HL-60/S4 (cell line): ENCODE measurements around the gene TEAD2.
"Not testable (repeated sequence)": the region's sequence is repeated elsewhere in the genome, so short reads cannot be mapped to it uniquely, and the experiment has no call there.

Source experiments
- in situ Hi-C: fragments of 300-500 bp; cut with MboI; formaldehyde crosslinking; loops from 2 replicates; pipeline ENCODE4 v1.14.3; 2022; ENCODE audit warnings: low sequenced_read_pairs

TEAD2 gene

DNA sequence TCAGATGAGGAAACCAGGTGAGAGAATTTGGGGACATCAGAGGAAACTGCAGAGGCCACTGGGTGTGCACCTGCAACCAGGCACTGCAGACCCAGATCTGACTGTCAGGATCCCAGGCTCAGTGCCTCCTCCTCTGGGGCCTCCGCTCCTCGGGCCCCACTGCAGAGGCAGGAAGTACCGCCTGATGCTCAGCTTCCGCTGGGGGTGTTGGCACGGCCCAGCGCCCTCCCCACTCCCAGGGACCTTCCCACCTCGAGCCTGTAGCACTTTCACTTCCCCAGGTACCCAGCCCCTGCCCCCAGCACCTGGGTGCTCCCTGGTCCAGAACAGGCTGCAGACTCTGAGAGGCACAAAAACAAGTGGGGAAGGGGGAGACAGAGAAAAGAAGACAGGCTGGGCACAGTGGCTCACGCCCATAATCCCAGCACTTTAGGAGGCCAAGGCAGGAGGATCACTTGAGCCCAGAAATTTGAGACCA is 28.4 kb downstream of the TEAD2 start:
- in situ Hi-C loops = no loop called here

- in situ Hi-C loops = no loop called here
Observed at GRCh38 chr19:49333418-49333805, 28.8 kb downstream of the TEAD2 start.

GRCh38 chr19:49332691-49333417 is 29.4 kb downstream of the TEAD2 start:
- in situ Hi-C loops = not testable (repeated sequence)

GRCh38 chr19:49331616-49332055 is 30.6 kb downstream of the TEAD2 start:
- in situ Hi-C loops = no loop called here

DNA sequence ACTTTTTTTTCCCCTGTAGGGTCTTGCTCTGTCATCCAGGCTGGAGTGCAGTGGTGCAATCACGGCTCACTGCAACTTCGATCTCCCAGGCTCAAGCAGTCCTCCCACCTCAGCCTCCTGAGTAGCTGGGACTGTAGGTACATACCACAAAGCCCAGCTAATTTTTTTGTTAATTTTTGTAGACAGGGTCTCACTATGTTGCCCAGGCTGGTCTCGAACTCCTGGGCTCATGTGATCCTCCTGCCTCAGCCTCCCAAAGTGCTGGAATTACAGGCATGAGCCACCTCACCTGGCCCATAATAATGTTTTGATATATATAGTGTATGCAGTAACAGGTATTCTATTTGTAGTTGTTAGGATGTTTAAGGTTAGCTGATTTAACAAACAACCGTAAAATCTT is 31.0 kb downstream of the TEAD2 start:
- in situ Hi-C loops = not testable (repeated sequence)

DNA sequence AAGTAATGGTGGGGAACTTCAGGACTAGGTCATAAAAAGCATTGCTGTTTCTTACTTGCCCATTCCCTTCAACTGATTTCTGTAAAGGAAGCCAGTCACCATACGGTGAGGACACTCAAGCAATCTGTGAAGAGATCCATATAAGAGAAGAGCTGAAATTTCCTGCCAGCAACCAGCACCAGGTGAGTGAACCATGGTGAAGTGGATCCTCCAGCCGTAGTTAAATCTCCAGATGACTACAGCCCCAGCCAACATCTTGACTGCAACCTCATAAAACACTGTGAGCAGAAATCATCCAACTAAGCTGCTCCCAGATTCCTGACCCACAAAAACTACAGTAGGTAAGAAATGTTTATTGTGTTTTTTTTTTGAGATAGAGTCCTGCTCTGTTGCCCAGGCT is 33.5 kb downstream of the TEAD2 start:
- in situ Hi-C loops = no loop called here

DNA sequence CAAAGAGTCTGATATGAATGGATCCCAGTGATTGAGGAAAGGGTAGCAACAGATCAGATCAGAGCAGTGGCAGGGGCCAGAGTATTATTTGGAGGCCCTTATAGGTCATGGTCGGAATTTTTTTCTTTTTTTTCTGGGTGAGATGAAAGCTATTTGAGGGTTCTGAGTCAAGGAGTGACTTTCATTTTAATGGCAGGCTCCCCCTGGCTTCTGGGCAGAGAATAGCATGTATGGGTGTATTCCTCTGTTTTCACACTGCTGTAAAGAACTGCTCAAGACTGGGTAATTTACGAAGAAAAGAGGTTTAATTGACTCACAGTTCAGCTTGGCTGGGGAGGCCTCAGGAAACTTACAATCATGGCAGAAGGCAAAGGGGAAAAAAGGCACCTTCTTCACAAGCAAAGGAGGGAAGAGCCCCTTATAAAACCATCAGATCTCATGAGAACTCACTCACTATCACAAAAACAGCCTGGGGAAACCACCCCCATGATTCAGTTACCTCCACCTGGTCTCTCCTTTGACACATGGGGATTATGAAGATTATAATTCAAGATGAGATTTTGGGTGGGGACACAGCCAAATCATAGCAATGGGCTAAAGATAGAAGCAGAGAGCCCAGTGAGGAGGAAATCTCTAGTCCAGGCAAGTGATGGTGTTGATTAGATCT is 34.2 kb downstream of the TEAD2 start:
- in situ Hi-C loops = no loop called here

GRCh38 chr19:49326165-49326704 is 36.0 kb downstream of the TEAD2 start:
- in situ Hi-C loops = no loop called here

DNA sequence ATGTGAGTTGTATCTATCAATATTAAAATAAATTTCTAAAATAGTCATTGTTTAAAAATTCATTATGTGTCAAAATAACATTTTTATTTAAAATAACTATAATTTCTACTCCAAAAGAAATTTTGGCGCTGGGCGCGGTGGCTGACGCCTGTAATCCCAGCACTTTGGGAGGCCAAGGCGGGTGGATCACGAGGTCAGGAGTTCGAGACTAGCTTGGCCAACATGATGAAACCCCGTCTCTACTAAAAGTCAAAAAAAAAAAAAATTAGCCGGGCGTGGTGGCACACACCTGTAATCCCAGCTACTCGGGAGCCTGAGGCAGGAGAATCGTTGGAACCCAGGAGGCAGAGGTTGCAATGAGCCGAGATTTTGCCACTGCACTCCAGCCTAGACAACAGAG is 36.5 kb downstream of the TEAD2 start:
- in situ Hi-C loops = not testable (repeated sequence)

- in situ Hi-C loops = no loop called here
Observed at GRCh38 chr19:49324801-49325576, 37.2 kb downstream of the TEAD2 start, which contains the start of gene SLC6A16. TSS of gene SLC6A16 (minus strand) at chr19:49325191. CDS start at chr19:49311347, 13,844 bp downstream.

GRCh38 chr19:49318296-49318695 is 43.9 kb downstream of the TEAD2 start:
- in situ Hi-C loops = no loop called here

GRCh38 chr19:49316284-49316683 is 45.9 kb downstream of the TEAD2 start:
- in situ Hi-C loops = no loop called here

- in situ Hi-C loops = no loop called here
Observed at GRCh38 chr19:49315111-49315510, 47.1 kb downstream of the TEAD2 start.

- in situ Hi-C loops = no loop called here
Observed at GRCh38 chr19:49309087-49309486, 53.1 kb downstream of the TEAD2 start.

DNA sequence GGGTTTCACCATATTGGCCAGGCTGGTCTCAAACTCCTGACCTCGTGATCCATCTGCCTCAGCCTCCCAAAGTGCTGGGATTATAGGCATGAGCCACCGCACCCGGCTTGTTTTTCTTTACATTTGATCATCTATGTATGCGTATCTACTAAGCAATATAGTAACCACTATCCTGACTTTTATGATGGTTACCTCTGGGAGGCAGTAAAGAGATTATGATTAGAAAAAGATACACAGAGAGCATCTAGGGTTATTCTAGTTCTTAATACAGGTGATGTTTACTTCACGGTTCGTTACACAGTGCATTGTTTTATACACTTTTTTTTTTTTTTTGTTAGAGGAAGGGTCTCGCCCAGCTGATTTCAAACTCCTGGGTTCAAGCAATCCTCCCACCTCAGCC is 55.5 kb downstream of the TEAD2 start:
- in situ Hi-C loops = not testable (repeated sequence)

GRCh38 chr19:49301866-49302252 is 60.4 kb downstream of the TEAD2 start:
- in situ Hi-C loops = no loop called here

DNA sequence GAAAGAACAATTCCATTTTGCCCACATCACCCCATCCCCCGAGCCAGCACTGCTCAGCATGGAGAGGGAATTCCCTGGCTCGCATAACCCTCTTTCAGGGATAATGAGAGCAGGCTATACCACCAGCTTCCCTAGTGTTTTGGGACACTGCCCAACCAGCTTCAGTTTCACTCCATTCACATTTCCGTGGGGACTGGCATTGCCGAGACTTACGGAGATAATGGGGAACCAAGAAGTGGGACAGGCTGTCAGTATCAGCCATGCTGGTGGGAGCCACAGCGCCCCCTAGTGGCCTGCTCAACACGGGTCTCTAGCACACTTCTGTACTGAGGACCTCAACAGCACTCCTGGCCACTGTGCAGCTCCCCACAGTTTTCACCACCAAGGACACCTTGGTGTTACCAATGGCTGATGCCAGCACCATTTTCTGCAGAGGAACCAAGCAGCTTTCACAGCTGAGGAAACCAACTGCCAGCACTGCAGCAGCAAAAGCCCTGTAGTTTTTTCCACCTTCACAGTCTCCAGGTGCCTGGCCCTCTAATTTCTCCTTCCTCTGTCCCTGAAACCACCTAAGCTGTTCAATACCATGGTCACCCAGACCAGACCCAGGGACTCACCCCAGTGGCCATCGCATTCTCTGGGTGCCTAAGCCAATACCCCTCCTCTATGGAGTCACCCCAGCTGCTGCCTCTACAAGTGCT is 60.9 kb downstream of the TEAD2 start:
- in situ Hi-C loops = no loop called here

DNA sequence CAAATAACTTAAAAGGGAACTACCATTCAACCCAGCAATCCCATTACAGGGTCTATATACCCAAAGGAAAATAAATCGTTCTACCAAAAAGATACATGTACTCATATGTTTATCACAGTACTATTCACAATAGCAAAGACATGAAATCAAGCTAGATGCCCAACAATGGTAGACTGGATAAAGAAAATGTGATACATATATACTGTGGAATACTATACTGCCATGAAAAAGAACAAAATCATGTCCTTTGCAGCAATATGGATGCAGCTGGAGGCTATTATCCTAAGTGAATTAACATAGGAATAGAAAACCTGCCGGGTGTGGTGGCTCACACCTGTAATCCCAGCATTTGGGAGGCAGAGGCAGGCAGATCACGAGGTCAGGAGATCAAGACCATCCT is 63.6 kb downstream of the TEAD2 start:
- in situ Hi-C loops = not testable (repeated sequence)

GRCh38 chr19:49297403-49297802 is 64.8 kb downstream of the TEAD2 start:
- in situ Hi-C loops = no loop called here

- in situ Hi-C loops = no loop called here
Observed at GRCh38 chr19:49295208-49295880, 66.9 kb downstream of the TEAD2 start.
